Stimulated activated CD8-positive, alpha-beta memory T cell treated with anti-CD3 and anti-CD28 coated beads, Interleukin-12 subunit alpha, Interleukin-12 subunit beta, amount 100 ng/mL, for 4 hours (primary cell): ENCODE data around the gene LY6G5C.
A peak's percentile ranks its signal among the peaks of the same experiment; 100 is the strongest.

Experiments
- DNase-seq: peaks from one replicate; pipeline ENCODE4 v3.0.0-alpha.2; 2020; ENCODE audit warnings: low read depth

Gene LY6G5C

GRCh38 chr6:31662124-31662723, 18.6 kb downstream of the LY6G5C start:
- no peak for DNase-seq

GRCh38 chr6:31661262-31662123, 19.4 kb downstream of the LY6G5C start:
- DNase-seq = no peak

GRCh38 chr6:31660381-31661261, 20.2 kb downstream of the LY6G5C start, which contains the start of gene C6orf47:
TSS of gene C6orf47 (minus strand) at chr6:31660778. CDS start at chr6:31659947, 831 bp downstream.
- peak; percentile 71 for DNase-seq

- no peak for DNase-seq
Measured at GRCh38 chr6:31659649-31660380, 21.1 kb downstream of the LY6G5C start.

GRCh38 chr6:31658983-31659648, 21.8 kb downstream of the LY6G5C start:
- DNase-seq = no peak

- DNase-seq = no peak
Measured at GRCh38 chr6:31658158-31658688, 22.6 kb downstream of the LY6G5C start.

GRCh38 chr6:31657406-31658157, 23.3 kb downstream of the LY6G5C start:
- DNase-seq = no peak

- DNase-seq = no peak
Measured at GRCh38 chr6:31655349-31656237, 25.3 kb downstream of the LY6G5C start, which contains the start of gene APOM. TSS of gene APOM (plus strand) at chr6:31655894. CDS start at chr6:31655967, 73 bp downstream.

GRCh38 chr6:31654574-31655348, 26.1 kb downstream of the LY6G5C start:
- no peak for DNase-seq

- DNase-seq = peak; percentile 76
Measured at GRCh38 chr6:31652925-31653724, 27.7 kb downstream of the LY6G5C start.

GRCh38 chr6:31651602-31652191, 29.2 kb downstream of the LY6G5C start:
- DNase-seq = no peak

GRCh38 chr6:31645325-31645724, 35.5 kb downstream of the LY6G5C start:
- no peak for DNase-seq

- DNase-seq = no peak
Measured at GRCh38 chr6:31643818-31644454, 36.9 kb downstream of the LY6G5C start.

- no peak for DNase-seq
Measured at GRCh38 chr6:31642798-31643570, 37.9 kb downstream of the LY6G5C start.

- DNase-seq = no peak
Measured at GRCh38 chr6:31641370-31641769, 39.5 kb downstream of the LY6G5C start.

GRCh38 chr6:31640612-31641011, 40.3 kb downstream of the LY6G5C start:
- no peak for DNase-seq
